ENCODE results near the gene AJM1.
A peak's percentile ranks its signal among the peaks of the same experiment; 100 is the strongest.

Gene AJM1

DNA sequence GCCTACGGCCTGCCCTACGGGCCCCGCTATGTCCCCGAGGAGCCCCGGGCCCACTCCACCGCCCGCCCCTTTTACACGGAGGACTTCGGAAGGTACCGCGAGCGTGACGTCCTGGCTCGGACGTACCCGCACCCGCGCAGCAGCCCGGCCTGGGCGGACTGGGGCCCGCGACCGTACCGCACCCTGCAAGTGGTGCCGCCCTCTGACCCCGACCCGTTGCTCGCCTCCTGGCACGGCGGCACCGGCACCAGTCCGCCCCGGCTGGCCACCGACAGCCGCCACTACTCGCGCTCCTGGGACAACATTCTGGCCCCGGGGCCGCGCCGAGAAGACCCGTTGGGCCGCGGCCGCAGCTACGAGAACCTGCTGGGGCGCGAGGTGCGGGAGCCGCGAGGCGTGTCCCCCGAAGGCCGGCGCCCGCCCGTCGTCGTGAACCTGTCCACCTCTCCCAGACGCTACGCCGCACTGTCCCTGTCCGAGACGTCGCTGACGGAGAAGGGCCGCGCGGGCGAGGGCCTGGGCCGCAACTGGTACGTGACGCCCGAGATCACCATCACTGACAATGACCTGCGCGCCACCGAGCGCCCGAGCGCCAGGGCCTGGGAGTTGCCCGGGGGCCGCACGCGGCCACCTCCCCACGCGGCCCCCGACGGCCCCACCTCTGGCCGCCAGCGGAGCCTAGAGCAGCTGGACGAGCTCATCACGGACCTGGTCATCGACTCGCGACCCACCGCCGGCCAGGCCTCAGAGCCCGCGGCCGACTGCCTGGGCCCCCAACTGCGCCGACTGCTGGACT, 3.4 kb downstream of the AJM1 start:
- no peak for DNase-seq

DNA sequence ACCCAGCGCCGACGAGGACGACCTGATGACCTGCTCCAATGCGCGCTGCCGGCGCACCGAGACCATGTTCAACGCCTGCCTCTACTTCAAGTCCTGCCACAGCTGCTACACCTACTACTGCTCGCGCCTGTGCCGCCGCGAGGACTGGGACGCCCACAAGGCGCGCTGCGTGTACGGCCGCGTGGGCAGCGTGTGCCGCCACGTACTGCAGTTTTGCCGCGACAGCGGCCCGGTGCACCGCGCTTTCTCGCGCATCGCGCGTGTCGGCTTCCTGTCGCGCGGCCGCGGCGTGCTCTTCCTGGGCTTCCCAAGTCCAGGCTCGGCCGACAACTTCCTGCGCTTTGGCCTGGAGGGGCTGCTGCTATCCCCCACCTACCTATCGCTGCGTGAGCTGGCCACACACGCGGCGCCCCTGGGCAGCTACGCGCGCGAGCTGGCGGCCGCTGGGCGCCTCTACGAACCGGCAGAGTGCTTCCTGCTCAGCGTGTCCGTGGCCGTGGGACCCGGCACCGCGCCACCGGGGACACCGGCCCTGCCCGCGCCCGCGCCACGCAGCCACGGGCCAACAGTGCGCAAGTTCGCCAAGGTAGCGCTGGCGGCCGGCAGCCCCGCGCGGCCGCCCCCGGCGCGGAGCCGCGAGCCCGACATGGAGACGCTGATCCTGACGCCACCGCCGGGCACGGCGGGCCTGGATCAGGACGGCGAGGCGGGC, 4.3 kb downstream of the AJM1 start:
- DNase-seq = no peak

DNA sequence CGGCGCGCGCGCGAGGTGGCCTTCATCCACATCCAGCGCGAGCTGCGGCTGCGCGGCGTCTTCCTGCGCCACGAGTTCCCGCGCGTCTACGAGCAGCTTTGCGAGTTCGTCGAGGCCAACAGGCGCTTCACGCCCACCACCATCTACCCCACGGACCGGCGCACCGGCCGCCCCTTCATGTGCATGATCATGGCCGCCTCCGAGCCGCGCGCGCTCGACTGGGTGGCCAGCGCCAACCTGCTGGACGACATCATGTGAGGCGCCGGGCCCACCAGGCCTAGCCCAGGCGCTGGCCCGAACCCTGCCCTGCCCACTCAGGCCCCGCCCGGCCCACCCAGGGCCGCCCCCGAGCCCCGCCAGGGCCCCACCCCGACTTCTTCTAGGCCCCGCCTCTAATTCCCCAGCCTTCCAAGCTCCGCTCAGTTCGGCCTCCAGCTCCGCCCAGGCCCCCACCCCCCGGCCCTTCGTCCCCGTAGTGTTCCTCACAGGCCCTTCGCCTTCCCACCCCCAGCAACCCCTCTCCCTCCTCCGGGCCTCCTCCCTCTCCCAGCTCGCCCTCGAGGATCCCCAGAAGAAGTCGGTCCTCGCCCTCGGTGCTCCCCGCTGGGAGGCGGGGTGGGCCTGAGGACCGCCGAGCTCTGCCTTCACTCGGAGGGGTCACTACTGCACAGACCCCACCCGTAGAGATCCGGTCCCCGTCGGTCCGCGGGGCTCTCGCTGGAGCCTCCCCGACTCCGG, 5.0 kb downstream of the AJM1 start:
- DNase-seq = no peak

GRCh38 chr9:136847826-136848392, 5.6 kb downstream of the AJM1 start:
- peak; percentile 83 for DNase-seq

DNA sequence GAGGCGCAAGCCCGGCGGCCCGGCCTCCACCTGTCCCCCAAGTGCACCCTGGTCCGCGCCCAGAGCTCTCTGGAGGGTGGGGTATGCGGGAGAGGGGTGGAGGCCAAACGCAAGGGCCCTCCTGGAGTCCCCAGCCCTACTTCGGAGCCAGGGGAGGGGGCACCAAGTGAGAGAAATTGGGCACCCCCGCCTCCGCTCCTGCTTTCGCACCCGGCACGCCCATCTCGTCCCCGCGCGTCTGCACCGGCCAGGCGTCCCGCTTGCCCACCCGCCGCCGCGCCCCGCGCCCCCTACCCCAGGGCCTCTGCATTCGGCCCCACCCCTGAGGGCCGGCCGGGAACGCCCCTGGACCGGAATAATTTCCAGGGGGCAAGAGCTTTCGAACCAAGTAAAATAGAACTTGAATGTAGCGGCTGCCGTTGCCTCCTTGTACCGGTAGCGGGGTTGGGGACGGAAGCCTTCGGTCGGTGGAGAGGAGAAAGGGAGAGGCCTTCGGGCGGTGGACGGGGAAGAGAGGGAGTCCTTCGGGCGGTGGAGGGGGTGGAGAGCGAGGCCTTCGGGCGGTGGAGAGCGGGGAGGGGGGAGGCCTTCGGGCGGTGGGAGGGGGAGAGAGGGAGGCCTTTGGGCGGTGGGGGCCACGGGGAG, 6.2 kb downstream of the AJM1 start:
- DNase-seq = peak; percentile 75

DNA sequence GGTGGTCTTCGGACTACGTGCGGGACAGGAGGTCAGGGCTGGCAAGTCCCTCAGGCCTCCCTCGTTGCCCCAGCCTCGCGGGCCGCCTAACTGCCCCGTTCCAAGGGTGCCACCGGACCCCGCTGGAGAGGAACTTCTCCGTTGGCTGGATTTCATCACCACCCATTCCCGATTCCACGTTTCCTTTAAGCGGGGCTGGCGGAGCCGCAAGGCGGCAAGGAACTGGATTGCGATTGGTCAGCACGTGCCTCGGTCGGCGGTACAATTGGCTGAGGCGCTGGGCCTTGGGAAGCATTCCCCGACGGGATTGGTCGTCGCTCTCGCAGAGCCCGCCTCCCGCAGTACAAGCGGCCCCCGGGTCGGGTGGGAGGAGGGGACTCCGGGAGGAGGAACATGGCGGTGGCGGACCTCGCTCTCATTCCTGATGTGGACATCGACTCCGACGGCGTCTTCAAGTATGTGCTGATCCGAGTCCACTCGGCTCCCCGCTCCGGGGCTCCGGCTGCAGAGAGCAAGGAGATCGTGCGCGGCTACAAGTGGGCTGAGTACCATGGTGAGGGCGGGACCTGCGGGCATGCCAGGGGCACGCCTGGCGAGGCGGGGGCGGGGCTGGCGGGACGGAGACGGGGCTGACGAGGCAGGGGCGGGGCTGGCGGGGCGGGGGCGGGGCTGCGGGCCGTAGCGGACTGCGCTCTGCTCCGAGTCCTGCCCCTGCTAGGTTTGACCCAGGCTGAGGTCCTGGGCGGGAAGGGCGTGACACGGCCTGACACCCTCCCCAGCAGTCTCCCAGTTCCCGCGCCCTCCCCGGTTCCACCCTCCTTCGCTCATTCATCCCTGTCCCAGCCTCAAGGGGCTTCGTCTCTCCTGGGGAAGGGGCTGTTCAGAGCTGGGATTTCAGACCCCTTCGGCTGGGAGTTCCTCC, 7.0 kb downstream of the AJM1 start, which contains the start of gene PHPT1:
Gene PHPT1 (plus strand): TSS at position 372 of the 922 bp plus-strand sequence. CDS start 22 bp downstream, at position 394.
- peak; percentile 96 for DNase-seq

- DNase-seq = no peak
Observed at GRCh38 chr9:136849960-136850865, 7.9 kb downstream of the AJM1 start.

DNA sequence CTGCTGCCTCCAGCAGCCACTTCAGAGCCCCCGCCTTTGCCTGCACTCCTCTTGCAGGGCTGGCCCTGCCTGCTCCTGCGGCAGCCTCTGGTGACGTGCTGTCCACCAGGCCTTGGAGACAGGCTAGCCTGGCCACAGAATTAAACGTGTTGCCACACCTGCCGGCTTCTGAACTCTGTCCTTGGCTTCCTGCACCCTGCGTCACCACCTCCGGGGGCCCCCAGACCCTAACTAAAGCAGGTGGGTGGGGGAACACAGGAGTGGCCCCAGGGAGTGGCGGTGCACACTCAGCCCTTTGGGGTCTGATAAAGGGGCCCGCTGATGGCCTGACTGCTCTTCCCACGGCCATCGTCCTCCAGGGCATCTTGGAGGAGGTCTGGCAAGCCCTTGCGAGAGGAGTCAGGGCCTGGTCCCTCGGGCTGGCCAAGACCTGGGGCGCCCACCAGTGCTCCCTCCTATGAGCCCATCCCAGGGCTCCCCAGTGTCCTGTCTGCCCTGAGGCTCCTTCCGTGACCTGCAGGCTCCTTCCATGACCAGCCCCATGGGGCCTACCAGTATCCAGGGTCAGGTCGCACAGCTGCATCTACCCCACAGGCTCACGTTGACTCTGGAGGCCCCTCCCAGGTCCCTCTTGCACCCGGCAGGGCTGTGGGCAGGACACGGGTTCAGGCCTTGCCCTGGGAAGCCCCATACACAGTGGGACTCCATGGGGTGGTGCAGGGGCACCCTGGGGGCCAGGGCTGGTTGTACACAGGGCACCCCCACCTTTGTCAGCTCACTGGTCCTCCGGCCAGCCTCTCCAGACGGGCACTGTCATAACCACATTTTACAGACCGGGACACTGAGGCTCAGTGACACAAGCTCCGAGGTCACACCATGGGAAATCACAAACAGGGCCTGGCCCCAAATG, 8.8 kb downstream of the AJM1 start:
- DNase-seq = no peak

DNA sequence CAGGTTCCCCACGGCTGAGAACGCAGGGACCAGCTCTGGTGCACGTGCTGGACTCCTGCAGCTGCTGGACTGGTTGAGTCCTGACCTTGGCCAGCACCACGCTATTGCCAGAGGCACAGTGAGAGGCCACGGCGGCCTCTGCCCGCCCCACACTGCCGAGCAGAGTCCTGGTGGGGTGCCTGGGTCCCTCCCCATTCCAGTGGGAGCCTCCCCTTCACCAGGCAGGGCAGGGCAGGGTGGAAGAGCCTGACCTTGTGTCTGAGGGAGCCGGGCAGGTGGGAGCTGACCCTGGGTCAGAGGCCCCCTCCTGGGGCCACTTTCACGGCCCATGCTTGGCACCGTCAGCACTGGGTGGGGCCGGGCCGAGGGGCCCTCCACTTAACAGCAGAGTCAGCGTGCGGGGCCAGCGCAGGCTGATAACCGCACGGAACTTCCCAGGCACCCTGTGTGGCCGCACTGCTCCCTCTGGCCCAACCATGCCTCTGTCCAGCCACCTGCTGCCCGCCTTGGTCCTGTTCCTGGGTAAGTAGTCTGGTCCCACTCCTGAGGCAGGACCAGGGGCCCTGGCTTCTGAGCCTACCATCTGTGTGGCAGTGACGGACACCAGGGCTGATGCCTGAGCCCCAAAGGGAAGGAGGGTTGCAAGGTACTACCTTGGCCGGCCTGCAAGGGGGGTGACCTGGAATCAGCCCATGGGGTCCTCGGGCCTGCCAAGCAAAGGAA, 9.8 kb downstream of the AJM1 start, which contains the start of gene MAMDC4:
Gene MAMDC4 (plus strand): TSS at position 406 of the 723 bp plus-strand sequence. CDS start 71 bp downstream, at position 477.
- DNase-seq = no peak

- no peak for DNase-seq
Observed at GRCh38 chr9:136852664-136853595, 10.7 kb downstream of the AJM1 start.

GRCh38 chr9:136853596-136854112, 11.4 kb downstream of the AJM1 start:
- DNase-seq = no peak

DNA sequence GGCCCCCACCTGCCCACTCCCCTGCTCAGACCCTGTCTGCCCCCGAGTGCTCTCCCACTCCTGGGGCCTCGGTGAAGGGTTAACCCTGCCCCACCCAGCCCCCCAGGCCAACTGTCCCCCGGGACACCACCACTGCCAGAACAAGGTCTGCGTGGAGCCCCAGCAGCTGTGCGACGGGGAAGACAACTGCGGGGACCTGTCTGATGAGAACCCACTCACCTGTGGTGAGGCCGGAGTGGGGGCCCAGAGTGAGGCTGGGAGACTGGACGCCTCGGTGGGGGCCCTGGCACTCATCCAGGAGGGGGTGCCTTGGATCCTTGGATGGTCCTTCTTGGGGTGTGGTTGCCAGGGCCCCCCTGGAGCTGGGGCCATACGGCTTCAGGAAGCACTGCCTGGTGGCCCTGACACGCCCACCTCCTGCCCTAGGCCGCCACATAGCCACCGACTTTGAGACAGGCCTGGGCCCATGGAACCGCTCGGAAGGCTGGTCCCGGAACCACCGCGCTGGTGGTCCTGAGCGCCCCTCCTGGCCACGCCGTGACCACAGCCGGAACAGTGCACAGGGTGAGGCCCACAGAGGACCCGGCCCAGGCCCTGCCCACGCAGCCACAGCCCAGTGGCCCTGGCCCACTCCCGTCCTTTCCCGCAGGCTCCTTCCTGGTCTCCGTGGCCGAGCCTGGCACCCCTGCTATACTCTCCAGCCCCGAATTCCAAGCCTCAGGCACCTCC, 12.0 kb downstream of the AJM1 start:
- DNase-seq = no peak

DNA sequence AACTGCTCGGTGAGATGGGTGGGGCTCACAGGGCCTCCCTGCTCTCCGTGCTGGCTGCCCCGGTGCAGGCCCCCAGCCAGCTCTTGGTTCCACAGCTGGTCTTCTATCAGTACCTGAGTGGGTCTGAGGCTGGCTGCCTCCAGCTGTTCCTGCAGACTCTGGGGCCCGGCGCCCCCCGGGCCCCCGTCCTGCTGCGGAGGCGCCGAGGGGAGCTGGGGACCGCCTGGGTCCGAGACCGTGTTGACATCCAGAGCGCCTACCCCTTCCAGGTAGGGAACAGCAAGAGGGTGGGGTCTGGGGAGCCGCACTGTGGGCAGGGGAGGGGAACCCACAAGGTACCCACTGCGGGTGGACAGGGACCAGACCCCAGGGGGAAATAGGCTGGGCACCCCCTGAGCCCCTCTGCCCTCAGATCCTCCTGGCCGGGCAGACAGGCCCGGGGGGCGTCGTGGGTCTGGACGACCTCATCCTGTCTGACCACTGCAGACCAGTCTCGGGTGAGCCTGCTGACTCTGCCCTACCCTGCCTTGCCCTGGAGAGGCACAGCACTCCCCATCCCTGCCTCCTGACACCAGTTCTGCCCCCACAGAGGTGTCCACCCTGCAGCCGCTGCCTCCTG, 12.7 kb downstream of the AJM1 start:
- DNase-seq = no peak

DNA sequence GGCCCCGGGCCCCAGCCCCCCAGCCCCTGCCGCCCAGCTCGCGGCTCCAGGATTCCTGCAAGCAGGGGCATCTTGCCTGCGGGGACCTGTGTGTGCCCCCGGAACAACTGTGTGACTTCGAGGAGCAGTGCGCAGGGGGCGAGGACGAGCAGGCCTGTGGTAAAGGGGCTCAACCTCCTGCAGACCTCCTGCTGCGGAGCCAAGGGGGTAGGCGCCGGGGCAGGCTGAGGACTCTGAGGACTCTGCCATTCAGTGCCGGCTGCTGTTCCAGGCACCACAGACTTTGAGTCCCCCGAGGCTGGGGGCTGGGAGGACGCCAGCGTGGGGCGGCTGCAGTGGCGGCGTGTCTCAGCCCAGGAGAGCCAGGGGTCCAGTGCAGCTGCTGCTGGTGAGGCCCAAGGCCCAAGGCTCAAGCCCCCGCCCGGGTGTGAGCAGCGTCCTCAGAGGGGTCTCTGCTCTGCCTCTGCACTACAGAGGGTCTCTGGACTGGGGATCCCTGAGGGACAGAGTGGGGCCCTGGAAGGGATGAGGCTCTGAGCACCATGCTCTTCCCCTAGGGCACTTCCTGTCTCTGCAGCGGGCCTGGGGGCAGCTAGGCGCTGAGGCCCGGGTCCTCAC, 13.3 kb downstream of the AJM1 start:
- DNase-seq = no peak

DNA sequence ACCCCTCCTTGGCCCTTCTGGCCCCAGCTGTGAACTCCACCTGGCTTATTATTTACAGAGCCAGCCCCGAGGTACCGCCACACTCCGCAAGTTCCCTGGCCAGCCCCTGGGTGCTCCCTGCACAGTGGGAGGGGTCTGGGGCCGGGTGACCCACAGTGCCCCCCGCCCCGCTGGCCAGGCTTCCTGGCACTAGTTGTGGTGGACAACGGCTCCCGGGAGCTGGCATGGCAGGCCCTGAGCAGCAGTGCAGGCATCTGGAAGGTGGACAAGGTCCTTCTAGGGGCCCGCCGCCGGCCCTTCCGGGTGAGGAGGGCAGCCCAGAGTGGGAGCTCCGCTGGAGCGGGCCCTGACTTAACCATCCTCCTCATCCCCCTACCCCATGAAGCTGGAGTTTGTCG, 13.8 kb downstream of the AJM1 start:
- no peak for DNase-seq

Measured in NCI-H510A (cell line).